Measurements from ENCODE around the gene BAG1.

GRCh38 chr9:33245341-33245740 is 19.2 kb downstream of the BAG1 start:
- TF ChIP-seq CTCF (IDR thresholded peaks at IDR 0.05; ENCODE audit: insufficient read depth, low read length) (no peak), REST (IDR thresholded peaks at IDR 0.05; ENCODE audit: insufficient replicate concordance, low read depth) (no peak), POLR2AphosphoS5 (IDR thresholded peaks at IDR 0.05; ENCODE audit: low read depth) (no peak), GABPA (IDR thresholded peaks at IDR 0.05; ENCODE audit: low read depth) (no peak), SPI1 (IDR thresholded peaks at IDR 0.05; ENCODE audit: borderline replicate concordance, low read depth) (no peak)

Measured in HL-60 (cell line).